GM12865 (cell line): ENCODE data around the gene FOXI1.

Experiments used
- DNase-seq: peaks from one replicate; pipeline ENCODE4 v3.0.0; 2010; ENCODE audit warnings: low read depth
- H3K4me3 ChIP-seq: 2 replicates; pipeline ENCODE4 v1.5.1; 2011; ENCODE audit warnings: mild to moderate bottlenecking, low read depth, low read length, control low read depth
- TF ChIP-seq, protein P1 (sequence below): IDR thresholded peaks from 2 replicates; pipeline ENCODE4 v1.5.1; 2011; ENCODE audit warnings: low read length, control low read depth, low read depth, inconsistent platforms; ENCODE audit not compliant: insufficient read depth; ENCODE audit errors: missing control alignments

Gene FOXI1

DNA sequence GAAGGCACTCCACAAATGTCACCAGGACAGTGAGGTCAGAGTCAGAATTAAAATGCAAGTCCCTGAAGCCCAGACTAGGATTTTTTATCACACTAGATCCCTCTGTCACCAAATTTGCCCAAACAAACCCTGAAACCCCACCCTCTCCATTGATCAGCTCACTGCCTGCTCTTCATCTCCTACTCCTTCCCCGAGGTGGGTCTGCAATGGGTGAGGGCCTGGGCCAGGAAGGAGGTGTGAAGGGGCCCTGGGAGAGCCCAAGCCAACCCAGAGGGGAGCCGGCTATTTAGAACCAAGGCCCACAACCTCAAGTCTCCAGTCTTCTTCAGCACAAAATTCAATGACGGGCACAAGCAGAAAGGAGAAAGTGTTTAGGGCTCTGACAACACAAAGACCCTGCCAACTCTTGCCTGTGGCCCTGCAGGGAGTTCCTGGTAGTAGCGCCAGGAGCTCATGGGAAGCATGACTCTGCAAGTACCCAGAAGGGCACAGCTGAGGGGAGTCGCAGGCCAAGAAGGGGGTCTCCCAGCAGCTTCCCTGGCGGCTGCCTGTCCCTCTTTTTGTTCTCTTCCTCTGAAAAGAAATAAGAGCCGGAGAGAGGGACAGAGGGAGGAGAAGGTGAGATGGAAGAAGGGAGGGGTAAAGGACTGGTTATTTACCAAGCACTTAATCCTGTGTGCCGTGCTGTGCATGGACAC, 5.5 kb downstream of the FOXI1 start:
- DNase-seq = no peak
- no peak overlapping the region for H3K4me3 ChIP-seq
- TF ChIP-seq, protein P1, sequence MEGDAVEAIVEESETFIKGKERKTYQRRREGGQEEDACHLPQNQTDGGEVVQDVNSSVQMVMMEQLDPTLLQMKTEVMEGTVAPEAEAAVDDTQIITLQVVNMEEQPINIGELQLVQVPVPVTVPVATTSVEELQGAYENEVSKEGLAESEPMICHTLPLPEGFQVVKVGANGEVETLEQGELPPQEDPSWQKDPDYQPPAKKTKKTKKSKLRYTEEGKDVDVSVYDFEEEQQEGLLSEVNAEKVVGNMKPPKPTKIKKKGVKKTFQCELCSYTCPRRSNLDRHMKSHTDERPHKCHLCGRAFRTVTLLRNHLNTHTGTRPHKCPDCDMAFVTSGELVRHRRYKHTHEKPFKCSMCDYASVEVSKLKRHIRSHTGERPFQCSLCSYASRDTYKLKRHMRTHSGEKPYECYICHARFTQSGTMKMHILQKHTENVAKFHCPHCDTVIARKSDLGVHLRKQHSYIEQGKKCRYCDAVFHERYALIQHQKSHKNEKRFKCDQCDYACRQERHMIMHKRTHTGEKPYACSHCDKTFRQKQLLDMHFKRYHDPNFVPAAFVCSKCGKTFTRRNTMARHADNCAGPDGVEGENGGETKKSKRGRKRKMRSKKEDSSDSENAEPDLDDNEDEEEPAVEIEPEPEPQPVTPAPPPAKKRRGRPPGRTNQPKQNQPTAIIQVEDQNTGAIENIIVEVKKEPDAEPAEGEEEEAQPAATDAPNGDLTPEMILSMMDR = no peak

DNA sequence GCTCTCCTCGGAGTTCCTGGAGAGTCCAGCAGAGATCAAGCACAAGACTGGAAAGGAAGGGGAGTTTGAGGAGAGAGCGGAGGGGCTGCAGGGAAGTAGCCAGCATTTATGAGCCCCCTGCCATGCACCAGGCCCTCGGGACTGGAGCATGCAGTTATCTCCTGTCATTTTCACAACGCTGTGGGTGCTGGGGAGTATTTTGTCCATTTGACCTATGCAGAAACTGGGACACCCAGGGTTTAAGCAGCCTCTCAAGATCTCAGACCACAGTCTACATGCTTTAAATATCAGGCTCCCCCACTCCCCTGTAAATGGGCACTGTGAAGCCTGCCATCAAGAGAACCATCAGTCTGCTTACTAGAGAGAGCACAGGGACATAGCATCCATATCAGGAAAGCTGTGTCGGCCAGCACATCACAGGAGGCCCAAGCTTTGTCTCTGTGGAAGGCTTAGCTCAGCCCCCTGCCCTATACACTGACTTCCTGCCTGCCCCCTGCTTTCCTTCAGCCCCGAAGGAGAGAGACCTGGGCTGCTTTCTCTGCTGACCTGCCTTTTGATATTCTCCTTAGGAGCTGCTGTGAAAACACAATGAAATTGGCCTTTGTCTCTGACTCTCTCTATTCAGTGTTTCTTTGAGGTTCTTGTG, 7.3 kb downstream of the FOXI1 start:
- no peak overlapping the region for H3K4me3 ChIP-seq
- TF ChIP-seq, protein P1 = no peak
- DNase-seq = no peak

DNA sequence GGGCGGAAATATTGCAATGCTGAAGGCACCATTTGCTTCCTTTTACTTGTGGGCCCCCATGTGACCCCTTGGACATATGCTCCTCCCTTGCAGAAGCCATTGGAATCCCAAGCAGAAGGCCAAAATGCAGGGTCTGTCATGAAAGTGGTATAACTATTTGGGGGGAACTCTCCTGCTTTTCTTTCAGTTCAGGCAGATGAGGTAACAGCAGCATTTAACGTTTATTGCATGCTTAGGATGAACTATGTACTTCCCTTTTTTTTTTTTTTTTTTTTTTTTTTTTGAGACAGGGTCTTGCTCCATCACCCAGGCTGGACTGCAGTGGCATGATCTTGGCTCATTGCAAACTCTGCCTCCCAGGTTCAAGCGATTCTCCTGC, 7.8 kb downstream of the FOXI1 start:
- no peak for DNase-seq
- TF ChIP-seq, protein P1 = no peak
- H3K4me3 ChIP-seq = no peak overlapping the region

DNA sequence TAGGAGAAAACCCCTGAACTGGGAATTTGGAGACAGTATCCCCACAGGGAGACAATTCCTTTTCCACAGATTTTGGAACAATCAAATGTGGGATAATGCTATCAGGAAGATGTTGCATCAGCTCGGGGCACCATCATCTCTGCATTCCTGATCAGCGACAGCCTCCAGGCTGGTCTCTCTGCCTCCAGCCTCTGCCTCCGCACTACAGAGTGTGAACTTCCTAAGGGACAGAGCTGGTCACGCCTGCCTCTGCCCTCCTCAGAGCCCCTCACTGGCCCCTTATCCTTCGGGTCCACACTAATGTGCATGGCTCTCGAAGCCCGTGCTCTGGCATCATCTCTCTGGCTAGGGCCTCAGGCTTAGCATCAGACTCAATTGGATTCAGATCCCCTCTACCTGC, 8.6 kb downstream of the FOXI1 start:
- no peak for DNase-seq
- no peak overlapping the region for H3K4me3 ChIP-seq
- TF ChIP-seq, protein P1 = no peak

DNA sequence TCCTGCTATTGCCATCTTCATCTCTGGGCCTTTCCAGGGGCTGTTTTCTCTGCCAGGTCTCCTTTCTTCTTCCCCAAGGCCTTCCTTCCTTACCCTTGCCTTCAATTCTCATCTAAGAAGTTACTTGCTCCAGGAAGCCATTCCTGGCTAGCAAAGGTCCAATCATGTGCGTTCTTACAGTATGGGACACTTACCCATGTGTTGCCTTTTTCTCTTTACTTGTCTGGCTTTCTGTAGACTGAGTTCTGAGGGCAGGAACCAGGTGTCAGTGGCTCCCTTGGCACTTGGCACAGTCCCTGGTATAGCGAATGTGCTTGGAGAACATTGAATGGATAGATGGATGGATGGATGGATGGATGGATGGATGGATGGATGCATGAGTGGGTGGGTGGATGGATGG, 10.2 kb downstream of the FOXI1 start:
- no peak for DNase-seq

DNA sequence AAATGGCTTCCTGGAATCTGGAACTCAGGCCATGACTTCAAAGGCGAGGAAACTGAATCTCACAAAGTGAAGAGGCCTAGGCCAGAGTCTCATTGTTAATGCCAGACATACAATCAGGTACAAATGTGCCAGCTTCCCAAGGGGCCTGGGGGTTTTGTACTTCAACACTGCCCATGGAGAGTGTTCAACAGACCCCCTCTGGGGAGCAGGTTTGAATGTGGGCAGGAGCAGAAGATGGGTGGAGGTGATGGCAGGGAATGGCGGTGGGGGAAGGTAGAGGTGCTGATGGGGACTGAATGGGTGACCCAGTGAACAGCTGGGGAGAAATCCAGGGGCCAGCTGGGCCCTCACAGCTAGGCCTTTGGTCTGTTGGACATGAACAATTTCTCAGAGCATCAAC, 12.0 kb downstream of the FOXI1 start:
- DNase-seq = no peak
- no peak overlapping the region for H3K4me3 ChIP-seq
- TF ChIP-seq, protein P1 = no peak

More for the DNA sequence above, 10.2 kb downstream of the FOXI1 start:
- H3K4me3 ChIP-seq = no peak overlapping the region
- TF ChIP-seq, protein P1 = no peak
